Measurements from ENCODE around the gene HIGD1C.

DNA sequence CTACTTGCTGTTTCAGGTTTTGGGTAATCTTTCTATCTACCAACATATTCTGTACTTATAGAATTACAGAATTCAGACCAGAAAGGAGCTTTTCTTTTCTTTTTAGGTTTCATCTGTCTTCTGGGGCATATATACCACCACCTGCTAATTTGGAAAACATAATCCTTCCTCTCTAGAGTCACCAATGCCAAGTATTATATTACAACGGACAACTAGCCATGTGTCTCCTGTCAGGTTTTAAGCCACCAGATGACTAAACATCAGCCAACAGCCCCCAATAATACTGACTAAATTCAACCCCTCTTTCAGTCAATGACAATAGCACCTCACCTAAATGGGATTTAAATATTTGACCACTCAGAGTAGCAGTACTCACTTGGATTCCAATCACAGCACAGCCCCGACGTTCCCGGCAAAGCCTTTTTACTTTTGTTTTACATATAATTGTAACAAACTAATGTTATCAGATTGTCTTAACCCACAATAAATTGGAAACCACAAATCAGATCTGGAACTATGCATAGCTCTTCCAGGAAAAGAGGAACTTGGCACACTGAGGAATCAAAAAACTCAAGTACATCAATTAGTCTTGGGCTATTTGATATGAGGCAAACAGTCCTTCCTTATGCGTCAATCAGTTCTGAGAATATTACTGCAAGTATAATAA lies 60.4 kb downstream of the HIGD1C start:
- TF ChIP-seq TAF1 (conservative IDR thresholded peaks at IDR 0.05) (no peak), YY1 (IDR thresholded peaks at IDR 0.05) (no peak), RAD21 (IDR thresholded peaks at IDR 0.05) (no peak), JUND (IDR thresholded peaks at IDR 0.05) (no peak), SP1 (IDR thresholded peaks at IDR 0.05) (no peak), RXRA (IDR thresholded peaks at IDR 0.05) (no peak), FOXA1 (IDR thresholded peaks at IDR 0.05) (no peak), EGR1 (IDR thresholded peaks at IDR 0.05; ENCODE audit: low read depth in 2 of 2) (no peak), HNF4A (conservative IDR thresholded peaks at IDR 0.05) (no peak)
- TF ChIP-seq, protein P1, sequence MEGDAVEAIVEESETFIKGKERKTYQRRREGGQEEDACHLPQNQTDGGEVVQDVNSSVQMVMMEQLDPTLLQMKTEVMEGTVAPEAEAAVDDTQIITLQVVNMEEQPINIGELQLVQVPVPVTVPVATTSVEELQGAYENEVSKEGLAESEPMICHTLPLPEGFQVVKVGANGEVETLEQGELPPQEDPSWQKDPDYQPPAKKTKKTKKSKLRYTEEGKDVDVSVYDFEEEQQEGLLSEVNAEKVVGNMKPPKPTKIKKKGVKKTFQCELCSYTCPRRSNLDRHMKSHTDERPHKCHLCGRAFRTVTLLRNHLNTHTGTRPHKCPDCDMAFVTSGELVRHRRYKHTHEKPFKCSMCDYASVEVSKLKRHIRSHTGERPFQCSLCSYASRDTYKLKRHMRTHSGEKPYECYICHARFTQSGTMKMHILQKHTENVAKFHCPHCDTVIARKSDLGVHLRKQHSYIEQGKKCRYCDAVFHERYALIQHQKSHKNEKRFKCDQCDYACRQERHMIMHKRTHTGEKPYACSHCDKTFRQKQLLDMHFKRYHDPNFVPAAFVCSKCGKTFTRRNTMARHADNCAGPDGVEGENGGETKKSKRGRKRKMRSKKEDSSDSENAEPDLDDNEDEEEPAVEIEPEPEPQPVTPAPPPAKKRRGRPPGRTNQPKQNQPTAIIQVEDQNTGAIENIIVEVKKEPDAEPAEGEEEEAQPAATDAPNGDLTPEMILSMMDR (IDR thresholded peaks at IDR 0.05; ENCODE audit: low read depth, low read length, missing input control) = no peak
- TF ChIP-seq, protein P2, sequence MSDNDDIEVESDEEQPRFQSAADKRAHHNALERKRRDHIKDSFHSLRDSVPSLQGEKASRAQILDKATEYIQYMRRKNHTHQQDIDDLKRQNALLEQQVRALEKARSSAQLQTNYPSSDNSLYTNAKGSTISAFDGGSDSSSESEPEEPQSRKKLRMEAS (IDR thresholded peaks at IDR 0.05) = no peak
- TF ChIP-seq, protein P3, sequence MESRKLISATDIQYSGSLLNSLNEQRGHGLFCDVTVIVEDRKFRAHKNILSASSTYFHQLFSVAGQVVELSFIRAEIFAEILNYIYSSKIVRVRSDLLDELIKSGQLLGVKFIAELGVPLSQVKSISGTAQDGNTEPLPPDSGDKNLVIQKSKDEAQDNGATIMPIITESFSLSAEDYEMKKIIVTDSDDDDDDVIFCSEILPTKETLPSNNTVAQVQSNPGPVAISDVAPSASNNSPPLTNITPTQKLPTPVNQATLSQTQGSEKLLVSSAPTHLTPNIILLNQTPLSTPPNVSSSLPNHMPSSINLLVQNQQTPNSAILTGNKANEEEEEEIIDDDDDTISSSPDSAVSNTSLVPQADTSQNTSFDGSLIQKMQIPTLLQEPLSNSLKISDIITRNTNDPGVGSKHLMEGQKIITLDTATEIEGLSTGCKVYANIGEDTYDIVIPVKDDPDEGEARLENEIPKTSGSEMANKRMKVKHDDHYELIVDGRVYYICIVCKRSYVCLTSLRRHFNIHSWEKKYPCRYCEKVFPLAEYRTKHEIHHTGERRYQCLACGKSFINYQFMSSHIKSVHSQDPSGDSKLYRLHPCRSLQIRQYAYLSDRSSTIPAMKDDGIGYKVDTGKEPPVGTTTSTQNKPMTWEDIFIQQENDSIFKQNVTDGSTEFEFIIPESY (IDR thresholded peaks at IDR 0.05) = no peak
- TF ChIP-seq, protein P4, sequence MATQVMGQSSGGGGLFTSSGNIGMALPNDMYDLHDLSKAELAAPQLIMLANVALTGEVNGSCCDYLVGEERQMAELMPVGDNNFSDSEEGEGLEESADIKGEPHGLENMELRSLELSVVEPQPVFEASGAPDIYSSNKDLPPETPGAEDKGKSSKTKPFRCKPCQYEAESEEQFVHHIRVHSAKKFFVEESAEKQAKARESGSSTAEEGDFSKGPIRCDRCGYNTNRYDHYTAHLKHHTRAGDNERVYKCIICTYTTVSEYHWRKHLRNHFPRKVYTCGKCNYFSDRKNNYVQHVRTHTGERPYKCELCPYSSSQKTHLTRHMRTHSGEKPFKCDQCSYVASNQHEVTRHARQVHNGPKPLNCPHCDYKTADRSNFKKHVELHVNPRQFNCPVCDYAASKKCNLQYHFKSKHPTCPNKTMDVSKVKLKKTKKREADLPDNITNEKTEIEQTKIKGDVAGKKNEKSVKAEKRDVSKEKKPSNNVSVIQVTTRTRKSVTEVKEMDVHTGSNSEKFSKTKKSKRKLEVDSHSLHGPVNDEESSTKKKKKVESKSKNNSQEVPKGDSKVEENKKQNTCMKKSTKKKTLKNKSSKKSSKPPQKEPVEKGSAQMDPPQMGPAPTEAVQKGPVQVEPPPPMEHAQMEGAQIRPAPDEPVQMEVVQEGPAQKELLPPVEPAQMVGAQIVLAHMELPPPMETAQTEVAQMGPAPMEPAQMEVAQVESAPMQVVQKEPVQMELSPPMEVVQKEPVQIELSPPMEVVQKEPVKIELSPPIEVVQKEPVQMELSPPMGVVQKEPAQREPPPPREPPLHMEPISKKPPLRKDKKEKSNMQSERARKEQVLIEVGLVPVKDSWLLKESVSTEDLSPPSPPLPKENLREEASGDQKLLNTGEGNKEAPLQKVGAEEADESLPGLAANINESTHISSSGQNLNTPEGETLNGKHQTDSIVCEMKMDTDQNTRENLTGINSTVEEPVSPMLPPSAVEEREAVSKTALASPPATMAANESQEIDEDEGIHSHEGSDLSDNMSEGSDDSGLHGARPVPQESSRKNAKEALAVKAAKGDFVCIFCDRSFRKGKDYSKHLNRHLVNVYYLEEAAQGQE (IDR thresholded peaks at IDR 0.05) = no peak
